NCI-H1105 treated with DMSO at 0.1 percent for 48 hours (cell line): ENCODE measurements around the gene VPS11.

Experiments
- DNase-seq: peaks from one replicate; lab custom pipeline; 2025; lab: John Stamatoyannopoulos, UW

VPS11 gene

GRCh38 chr11:119121008-119121810 lies 53.6 kb downstream of the VPS11 start, which contains the start of gene HINFP:
Gene HINFP (plus strand): TSS chr11:119121580. CDS start chr11:119126945, 5,365 bp downstream.
- peak; percentile 100 for DNase-seq

- no peak for DNase-seq
Measured at GRCh38 chr11:119121811-119122124, 54.1 kb downstream of the VPS11 start.

- no peak for DNase-seq
Measured at GRCh38 chr11:119125821-119126220, 58.2 kb downstream of the VPS11 start.

GRCh38 chr11:119126675-119127268 lies 59.2 kb downstream of the VPS11 start:
- DNase-seq, result no peak

- DNase-seq, result no peak
Measured at GRCh38 chr11:119130662-119131061, 63.0 kb downstream of the VPS11 start.
